GM23248 (cell line): ENCODE results near the gene ETS1. TPM values are rescaled to one million over a fixed set of nuclear protein-coding genes. Genes with fewer than 3 reads are reported as not detected.

Experiments used
- DNase-seq: peaks from one replicate; pipeline ENCODE4 v3.0.0-alpha.2; 2015
- H2AFZ ChIP-seq: fragments of 200-600 bp; sonication (generic); 2 replicates; pipeline ENCODE4 v1.6.1; 2016; ENCODE audit warnings: antibody characterized with exemption
- H3F3A ChIP-seq: fragments of 200-600 bp; sonication (generic); 2 replicates; pipeline ENCODE4 v1.6.1; 2016; ENCODE audit warnings: mild to moderate bottlenecking, antibody characterized with exemption, mixed run types; ENCODE audit not compliant: insufficient read depth
- H3K27ac ChIP-seq: fragments of 200-600 bp; sonication (generic); 2 replicates; pipeline ENCODE4 v1.5.1; 2016; ENCODE audit warnings: mild to moderate bottlenecking
- H3K27me3 ChIP-seq: fragments of 200-600 bp; sonication (generic); replicated peaks from 2 replicates; pipeline ENCODE4 v1.6.1; 2016; ENCODE audit warnings: mild to moderate bottlenecking; ENCODE audit not compliant: insufficient read depth
- H3K36me3 ChIP-seq: fragments of 200-600 bp; sonication (generic); 2 replicates; pipeline ENCODE4 v1.6.1; 2016; ENCODE audit warnings: low read depth, mild to moderate bottlenecking
- H3K4me1 ChIP-seq: fragments of 200-600 bp; sonication (generic); 2 replicates; pipeline ENCODE4 v1.6.1; 2016; ENCODE audit warnings: mild to moderate bottlenecking; ENCODE audit not compliant: insufficient read depth
- H3K4me2 ChIP-seq: fragments of 200-600 bp; sonication (generic); one replicate; pipeline ENCODE4 v1.6.1; 2016; ENCODE audit warnings: mild to moderate bottlenecking; ENCODE audit not compliant: unreplicated experiment
- H3K4me3 ChIP-seq: fragments of 200-600 bp; sonication (generic); 2 replicates; pipeline ENCODE4 v1.5.1; 2016; ENCODE audit warnings: mild to moderate bottlenecking
- H3K79me2 ChIP-seq: fragments of 200-600 bp; sonication (generic); 2 replicates; pipeline ENCODE4 v1.6.1; 2016; ENCODE audit warnings: mild to moderate bottlenecking; ENCODE audit not compliant: insufficient read depth
- H3K9ac ChIP-seq: fragments of 200-600 bp; sonication (generic); 2 replicates; pipeline ENCODE4 v1.6.1; 2016; ENCODE audit warnings: mild to moderate bottlenecking
- H3K9me2 ChIP-seq: fragments of 200-600 bp; sonication (generic); 2 replicates; pipeline ENCODE4 v1.6.1; 2016; ENCODE audit warnings: mixed run types, mild to moderate bottlenecking, moderate library complexity; ENCODE audit not compliant: insufficient read depth
- H3K9me3 ChIP-seq: fragments of 200-600 bp; sonication (generic); one replicate; pipeline ENCODE4 v1.6.1; 2017; ENCODE audit warnings: low read depth
- H4K20me1 ChIP-seq: fragments of 200-600 bp; sonication (generic); 2 replicates; pipeline ENCODE4 v1.6.0; 2016; ENCODE audit not compliant: insufficient read depth
- EZH2 ChIP-seq: fragments of 200-600 bp; sonication (generic); IDR thresholded peaks from 2 replicates; pipeline ENCODE4 v1.6.1; 2018; ENCODE audit warnings: antibody characterized with exemption, mild to moderate bottlenecking; ENCODE audit not compliant: insufficient read depth, poor library complexity, severe bottlenecking
- EZH2phosphoT487 ChIP-seq: fragments of 200-600 bp; sonication (generic); IDR thresholded peaks from 2 replicates; pipeline ENCODE4 v1.6.1; 2018; ENCODE audit warnings: antibody characterized with exemption, moderate library complexity, mild to moderate bottlenecking, low read depth; ENCODE audit not compliant: insufficient read depth
- WGBS, 2 experiments: methylation state at CpG; one replicate each; pipeline ENCODE4 v1.1.6; 2015 to 2017; ENCODE audit warnings: low lambda C conversion rate in 2 of 2, low coverage in 1 of 2; ENCODE audit errors: missing lambda C conversion rate in 2 of 2; 5-methylcytosine and 5-hydroxymethylcytosine counted together
- in situ Hi-C: fragments of 300-500 bp; cut with MboI; formaldehyde crosslinking; loops from 2 replicates; pipeline ENCODE4 v1.15.0; 2020
- polyA plus RNA-seq: library from polyadenylated mRNA; unstranded; fragments of >200 nt; fragmentation: Nextera tagmentation; extraction: Ambion mirVana; gene quantifications from 2 replicates; pipeline ENCODE4 v1.2.1, GENCODE V29; 2016
- total RNA-seq: library from RNA; depleted of rRNA; stranded (reverse); fragments of >200 nt; shearing (Covaris generic); gene quantifications from 2 replicates; pipeline ENCODE4 v1.2.3, GENCODE V29; 2014

The ETS1 gene
- total and polyA plus RNA-seq, 2 experiments from 2014 or later, result 19.9 to 61.0 TPM

DNA sequence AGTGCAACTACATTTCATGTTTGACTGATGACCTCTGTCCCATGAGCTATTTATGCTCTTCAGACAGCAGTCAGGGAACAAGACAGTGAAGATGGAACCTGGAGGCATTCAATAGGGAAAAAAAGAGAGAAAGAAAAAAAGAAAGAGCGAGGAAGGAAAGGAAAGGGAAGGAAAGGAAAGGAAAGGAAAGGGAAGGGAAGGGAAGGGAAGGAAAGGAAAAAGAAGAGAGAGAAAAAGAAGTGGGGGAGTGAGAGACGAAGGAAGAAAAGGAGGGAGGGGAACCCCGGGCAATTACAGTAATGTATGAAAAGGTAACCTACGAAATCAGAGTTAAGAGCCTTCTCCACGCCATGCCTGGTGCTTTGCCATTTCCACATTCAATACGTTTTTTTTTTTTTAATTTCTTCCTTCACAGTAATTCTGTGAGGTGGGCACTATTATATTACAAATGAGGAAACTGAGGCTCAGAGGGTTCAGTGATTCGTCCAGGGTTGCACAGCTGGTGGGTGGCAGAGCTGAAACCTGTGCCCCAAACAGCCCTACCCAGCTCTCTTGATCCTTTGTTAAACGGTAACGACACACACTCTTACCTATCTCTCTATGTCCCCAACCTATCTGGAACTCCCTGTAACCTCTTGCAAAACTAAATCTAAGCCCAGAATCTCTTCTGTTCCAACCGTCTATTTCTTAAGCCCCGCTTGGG lies 39.3 kb downstream of the ETS1 start:
- H3K36me3 ChIP-seq, result no peaks in the 10 kb centered on the region
- H3K27ac ChIP-seq, result no peak overlapping the region
- H3K9ac ChIP-seq, result peak overlapping the region; percentile 80
- peak overlapping the region; percentile 80 for H3K4me3 ChIP-seq
- 45 to 55% methylated on average over 9 to 11 of the region's 11 CpGs for WGBS, 2 experiments
- no peaks in the 10 kb centered on the region for H4K20me1 ChIP-seq
- peak overlapping the region; percentile 89 for H2AFZ ChIP-seq
- TF ChIP-seq EZH2 (no peak), EZH2phosphoT487 (no peak)
- H3F3A ChIP-seq, result no peaks in the 10 kb centered on the region
- in situ Hi-C loops, result no loop called here
- H3K4me2 ChIP-seq, result peak overlapping the region; percentile 91
- no peaks in the 10 kb centered on the region for H3K9me3 ChIP-seq
- peaks cover 7% of the 10 kb centered on the region; the same call in 1 of the 2 replicates for H3K4me1 ChIP-seq
- no peaks in the 10 kb centered on the region for H3K79me2 ChIP-seq
- no peak for DNase-seq
- H3K27me3 ChIP-seq, result no peaks in the 10 kb centered on the region
- H3K9me2 ChIP-seq, result no peaks in the 10 kb centered on the region

DNA sequence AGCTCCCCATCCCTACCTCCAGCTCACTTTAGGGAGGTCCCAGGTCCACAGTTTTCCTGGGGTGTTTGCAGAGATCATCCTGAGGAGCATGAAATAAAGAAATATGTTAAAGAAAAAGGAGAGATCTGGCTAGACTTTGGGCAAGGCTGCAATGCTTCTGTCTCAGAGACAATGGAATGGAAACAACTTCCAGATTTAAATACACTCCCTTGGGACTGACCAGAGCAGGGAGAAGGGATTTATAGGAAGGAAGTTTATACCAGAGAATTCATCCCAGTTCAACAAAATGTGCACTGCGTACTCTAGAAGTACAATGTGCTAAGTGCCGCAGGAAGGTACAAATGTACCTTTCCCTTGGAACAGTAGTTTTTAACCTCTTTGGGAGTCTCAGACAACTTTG lies 40.4 kb downstream of the ETS1 start:
- Histone ChIP-seq H3F3A (no peaks in the 10 kb centered on the region), H3K4me3 (no peak overlapping the region), H3K27me3 (no peaks in the 10 kb centered on the region), H2AFZ (no peak overlapping the region), H3K4me2 (no peak overlapping the region), H3K9me3 (no peaks in the 10 kb centered on the region), H4K20me1 (no peaks in the 10 kb centered on the region), H3K9me2 (no peaks in the 10 kb centered on the region), H3K4me1 (peaks cover 7% of the 10 kb centered on the region; the same call in 1 of the 2 replicates), H3K27ac (no peak overlapping the region), H3K79me2 (no peaks in the 10 kb centered on the region), H3K36me3 (no peaks in the 10 kb centered on the region), H3K9ac (no peak overlapping the region)
- no peak for DNase-seq
- WGBS, 2 experiments, result 95 to 100% methylated on average over 2 of the region's 2 CpGs
- in situ Hi-C loops, result no loop called here
- TF ChIP-seq EZH2 (no peak), EZH2phosphoT487 (no peak)

- Histone ChIP-seq H4K20me1 (no peaks in the 10 kb centered on the region), H3K27ac (no peak overlapping the region), H3K4me1 (peaks cover 7% of the 10 kb centered on the region; the same call in 1 of the 2 replicates), H3K4me2 (no peak overlapping the region), H3K4me3 (no peak overlapping the region), H3K9ac (no peak overlapping the region), H3K36me3 (no peaks in the 10 kb centered on the region), H2AFZ (no peak overlapping the region), H3K27me3 (no peaks in the 10 kb centered on the region), H3K9me3 (no peaks in the 10 kb centered on the region), H3K9me2 (no peaks in the 10 kb centered on the region), H3F3A (no peaks in the 10 kb centered on the region), H3K79me2 (no peaks in the 10 kb centered on the region)
- no peak for TF ChIP-seq EZH2
- no peak for TF ChIP-seq EZH2phosphoT487
- in situ Hi-C loops, result no loop called here
- 49 to 53% methylated on average over 7 of the region's 7 CpGs for WGBS, 2 experiments
- DNase-seq, result peak; percentile 16
Measured at GRCh38 chr11:128544471-128545051, 42.8 kb downstream of the ETS1 start.

- TF ChIP-seq EZH2phosphoT487 (no peak), EZH2 (no peak)
- Histone ChIP-seq H3K9ac (no peak overlapping the region), H3K27me3 (no peaks in the 10 kb centered on the region), H3K79me2 (no peaks in the 10 kb centered on the region), H3K9me2 (no peaks in the 10 kb centered on the region), H3K9me3 (no peaks in the 10 kb centered on the region), H3K4me2 (no peak overlapping the region), H2AFZ (no peak overlapping the region), H3F3A (no peaks in the 10 kb centered on the region), H3K36me3 (no peaks in the 10 kb centered on the region), H4K20me1 (no peaks in the 10 kb centered on the region), H3K4me3 (no peak overlapping the region), H3K27ac (no peak overlapping the region), H3K4me1 (no peaks in the 10 kb centered on the region)
- no peak for DNase-seq
- WGBS, 2 experiments, result 82 to 84% methylated on average over 6 of the region's 6 CpGs
- in situ Hi-C loops, result no loop called here
Measured at GRCh38 chr11:128540469-128540868, 46.9 kb downstream of the ETS1 start.
